ENCODE measurements around the gene NDUFS8. TPM values are rescaled to one million over a fixed set of nuclear protein-coding genes. Genes with fewer than 3 reads are reported as not detected.

NDUFS8 gene
- total and polyA plus RNA-seq, 2 of the 13 experiments (the other 11 are each of a cell fraction or from before 2014, with no cell fraction given), result 96.7 to 158 TPM

DNA sequence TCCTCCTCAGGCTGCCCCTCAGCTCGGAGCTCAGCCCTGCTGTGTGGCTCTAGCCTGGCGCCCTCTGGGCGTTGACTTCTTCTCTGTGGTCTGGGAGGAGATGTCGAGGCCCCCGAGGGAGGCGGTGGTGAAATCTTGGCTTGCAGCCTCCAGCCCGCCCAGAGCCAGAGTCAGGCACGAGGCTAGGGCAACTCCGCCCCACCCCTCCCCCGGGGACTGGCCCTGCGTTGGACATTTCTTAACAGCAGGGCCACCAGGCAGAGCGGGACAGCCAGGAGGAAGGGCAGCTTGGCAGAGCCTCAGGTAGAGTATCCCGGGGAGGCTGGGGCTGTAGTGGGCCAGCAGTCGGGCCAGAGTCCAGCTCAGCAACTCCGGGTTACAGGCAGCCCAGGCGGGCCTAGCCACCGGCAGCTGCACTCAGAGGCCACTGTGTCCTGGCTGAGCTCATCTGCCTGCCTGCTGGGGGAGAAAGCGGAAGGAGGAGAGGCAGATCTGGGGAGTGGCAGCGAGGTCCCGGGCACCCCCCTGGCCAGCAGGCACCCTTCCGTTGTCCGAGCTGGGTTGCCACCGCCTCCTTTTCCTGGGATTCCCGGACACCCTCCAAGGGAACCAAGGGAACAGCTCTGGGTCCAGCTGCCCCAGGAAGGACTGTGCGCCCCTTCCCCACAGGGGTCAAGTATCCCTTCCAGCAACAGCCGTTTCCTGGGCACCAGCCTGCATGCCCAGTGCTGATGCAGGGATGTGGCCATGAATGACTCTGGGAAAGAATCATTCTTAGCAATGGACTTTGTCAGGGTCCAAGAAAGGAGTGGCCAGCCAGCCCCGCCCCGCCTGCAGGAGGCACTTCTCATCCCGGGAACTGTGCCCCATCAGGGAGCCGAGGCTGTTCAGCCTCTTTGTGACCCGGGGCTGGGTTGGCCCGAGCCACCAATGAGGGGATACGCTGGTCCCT lies 20.1 kb upstream of the NDUFS8 start, which contains the start of gene ALDH3B1 (continued):
- TF ChIP-seq, protein P1, sequence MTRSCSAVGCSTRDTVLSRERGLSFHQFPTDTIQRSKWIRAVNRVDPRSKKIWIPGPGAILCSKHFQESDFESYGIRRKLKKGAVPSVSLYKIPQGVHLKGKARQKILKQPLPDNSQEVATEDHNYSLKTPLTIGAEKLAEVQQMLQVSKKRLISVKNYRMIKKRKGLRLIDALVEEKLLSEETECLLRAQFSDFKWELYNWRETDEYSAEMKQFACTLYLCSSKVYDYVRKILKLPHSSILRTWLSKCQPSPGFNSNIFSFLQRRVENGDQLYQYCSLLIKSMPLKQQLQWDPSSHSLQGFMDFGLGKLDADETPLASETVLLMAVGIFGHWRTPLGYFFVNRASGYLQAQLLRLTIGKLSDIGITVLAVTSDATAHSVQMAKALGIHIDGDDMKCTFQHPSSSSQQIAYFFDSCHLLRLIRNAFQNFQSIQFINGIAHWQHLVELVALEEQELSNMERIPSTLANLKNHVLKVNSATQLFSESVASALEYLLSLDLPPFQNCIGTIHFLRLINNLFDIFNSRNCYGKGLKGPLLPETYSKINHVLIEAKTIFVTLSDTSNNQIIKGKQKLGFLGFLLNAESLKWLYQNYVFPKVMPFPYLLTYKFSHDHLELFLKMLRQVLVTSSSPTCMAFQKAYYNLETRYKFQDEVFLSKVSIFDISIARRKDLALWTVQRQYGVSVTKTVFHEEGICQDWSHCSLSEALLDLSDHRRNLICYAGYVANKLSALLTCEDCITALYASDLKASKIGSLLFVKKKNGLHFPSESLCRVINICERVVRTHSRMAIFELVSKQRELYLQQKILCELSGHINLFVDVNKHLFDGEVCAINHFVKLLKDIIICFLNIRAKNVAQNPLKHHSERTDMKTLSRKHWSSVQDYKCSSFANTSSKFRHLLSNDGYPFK (CRISPR knock-in tag; IDR thresholded peaks at IDR 0.05; ENCODE audit: borderline replicate concordance), result peak; percentile 42
- no peak for TF ChIP-seq SMARCE1 (IDR thresholded peaks at IDR 0.05; ENCODE audit: borderline replicate concordance)
- TF ChIP-seq, protein P2, sequence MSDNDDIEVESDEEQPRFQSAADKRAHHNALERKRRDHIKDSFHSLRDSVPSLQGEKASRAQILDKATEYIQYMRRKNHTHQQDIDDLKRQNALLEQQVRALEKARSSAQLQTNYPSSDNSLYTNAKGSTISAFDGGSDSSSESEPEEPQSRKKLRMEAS (IDR thresholded peaks at IDR 0.05), result peak; percentile 89
- peak; percentile 45; the same call in 1 of the 2 replicates for TF ChIP-seq KLF12 (CRISPR knock-in tag; IDR thresholded peaks at IDR 0.05; ENCODE audit: borderline replicate concordance)
- TF ChIP-seq GTF3A (CRISPR knock-in tag; conservative IDR thresholded peaks at IDR 0.05), result no peak
- TF ChIP-seq RARA (CRISPR knock-in tag; IDR thresholded peaks at IDR 0.05), result no peak
- TF ChIP-seq, protein P3, sequence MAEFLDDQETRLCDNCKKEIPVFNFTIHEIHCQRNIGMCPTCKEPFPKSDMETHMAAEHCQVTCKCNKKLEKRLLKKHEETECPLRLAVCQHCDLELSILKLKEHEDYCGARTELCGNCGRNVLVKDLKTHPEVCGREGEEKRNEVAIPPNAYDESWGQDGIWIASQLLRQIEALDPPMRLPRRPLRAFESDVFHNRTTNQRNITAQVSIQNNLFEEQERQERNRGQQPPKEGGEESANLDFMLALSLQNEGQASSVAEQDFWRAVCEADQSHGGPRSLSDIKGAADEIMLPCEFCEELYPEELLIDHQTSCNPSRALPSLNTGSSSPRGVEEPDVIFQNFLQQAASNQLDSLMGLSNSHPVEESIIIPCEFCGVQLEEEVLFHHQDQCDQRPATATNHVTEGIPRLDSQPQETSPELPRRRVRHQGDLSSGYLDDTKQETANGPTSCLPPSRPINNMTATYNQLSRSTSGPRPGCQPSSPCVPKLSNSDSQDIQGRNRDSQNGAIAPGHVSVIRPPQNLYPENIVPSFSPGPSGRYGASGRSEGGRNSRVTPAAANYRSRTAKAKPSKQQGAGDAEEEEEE (CRISPR knock-in tag; IDR thresholded peaks at IDR 0.05; ENCODE audit: borderline replicate concordance), result no peak
- TF ChIP-seq, protein P4, sequence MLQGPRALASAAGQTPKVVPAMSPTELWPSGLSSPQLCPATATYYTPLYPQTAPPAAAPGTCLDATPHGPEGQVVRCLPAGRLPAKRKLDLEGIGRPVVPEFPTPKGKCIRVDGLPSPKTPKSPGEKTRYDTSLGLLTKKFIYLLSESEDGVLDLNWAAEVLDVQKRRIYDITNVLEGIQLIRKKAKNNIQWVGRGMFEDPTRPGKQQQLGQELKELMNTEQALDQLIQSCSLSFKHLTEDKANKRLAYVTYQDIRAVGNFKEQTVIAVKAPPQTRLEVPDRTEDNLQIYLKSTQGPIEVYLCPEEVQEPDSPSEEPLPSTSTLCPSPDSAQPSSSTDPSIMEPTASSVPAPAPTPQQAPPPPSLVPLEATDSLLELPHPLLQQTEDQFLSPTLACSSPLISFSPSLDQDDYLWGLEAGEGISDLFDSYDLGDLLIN (CRISPR knock-in tag; IDR thresholded peaks at IDR 0.05; ENCODE audit: borderline replicate concordance), result no peak
- TF ChIP-seq ZNF260 (CRISPR knock-in tag; IDR thresholded peaks at IDR 0.05; ENCODE audit: borderline replicate concordance, low read depth), result 0 out of 2 replicates have a peak, but pooled peaks have one; percentile 31
- TF ChIP-seq ZNF549 (CRISPR knock-in tag; IDR thresholded peaks at IDR 0.05), result no peak
- no peak for TF ChIP-seq MBNL3 (CRISPR knock-in tag; conservative IDR thresholded peaks at IDR 0.05)
- TF ChIP-seq NFYC (CRISPR knock-in tag; IDR thresholded peaks at IDR 0.05), result no peak
- TF ChIP-seq, protein P5, sequence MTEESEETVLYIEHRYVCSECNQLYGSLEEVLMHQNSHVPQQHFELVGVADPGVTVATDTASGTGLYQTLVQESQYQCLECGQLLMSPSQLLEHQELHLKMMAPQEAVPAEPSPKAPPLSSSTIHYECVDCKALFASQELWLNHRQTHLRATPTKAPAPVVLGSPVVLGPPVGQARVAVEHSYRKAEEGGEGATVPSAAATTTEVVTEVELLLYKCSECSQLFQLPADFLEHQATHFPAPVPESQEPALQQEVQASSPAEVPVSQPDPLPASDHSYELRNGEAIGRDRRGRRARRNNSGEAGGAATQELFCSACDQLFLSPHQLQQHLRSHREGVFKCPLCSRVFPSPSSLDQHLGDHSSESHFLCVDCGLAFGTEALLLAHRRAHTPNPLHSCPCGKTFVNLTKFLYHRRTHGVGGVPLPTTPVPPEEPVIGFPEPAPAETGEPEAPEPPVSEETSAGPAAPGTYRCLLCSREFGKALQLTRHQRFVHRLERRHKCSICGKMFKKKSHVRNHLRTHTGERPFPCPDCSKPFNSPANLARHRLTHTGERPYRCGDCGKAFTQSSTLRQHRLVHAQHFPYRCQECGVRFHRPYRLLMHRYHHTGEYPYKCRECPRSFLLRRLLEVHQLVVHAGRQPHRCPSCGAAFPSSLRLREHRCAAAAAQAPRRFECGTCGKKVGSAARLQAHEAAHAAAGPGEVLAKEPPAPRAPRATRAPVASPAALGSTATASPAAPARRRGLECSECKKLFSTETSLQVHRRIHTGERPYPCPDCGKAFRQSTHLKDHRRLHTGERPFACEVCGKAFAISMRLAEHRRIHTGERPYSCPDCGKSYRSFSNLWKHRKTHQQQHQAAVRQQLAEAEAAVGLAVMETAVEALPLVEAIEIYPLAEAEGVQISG (CRISPR knock-in tag; IDR thresholded peaks at IDR 0.05), result peak; percentile 59; the same call in 1 of the 2 replicates
- no peak for TF ChIP-seq ZMAT3 (CRISPR knock-in tag; conservative IDR thresholded peaks at IDR 0.05)
- TF ChIP-seq, protein P6, sequence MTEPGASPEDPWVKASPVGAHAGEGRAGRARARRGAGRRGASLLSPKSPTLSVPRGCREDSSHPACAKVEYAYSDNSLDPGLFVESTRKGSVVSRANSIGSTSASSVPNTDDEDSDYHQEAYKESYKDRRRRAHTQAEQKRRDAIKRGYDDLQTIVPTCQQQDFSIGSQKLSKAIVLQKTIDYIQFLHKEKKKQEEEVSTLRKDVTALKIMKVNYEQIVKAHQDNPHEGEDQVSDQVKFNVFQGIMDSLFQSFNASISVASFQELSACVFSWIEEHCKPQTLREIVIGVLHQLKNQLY (CRISPR knock-in tag; IDR thresholded peaks at IDR 0.05), result no peak; the same call in 1 of the 2 replicates
- TF ChIP-seq HOXA5 (CRISPR knock-in tag; IDR thresholded peaks at IDR 0.05), result no peak; the same call in 1 of the 2 replicates
- no peak for TF ChIP-seq ZNF850 (CRISPR knock-in tag; conservative IDR thresholded peaks at IDR 0.05)
- TF ChIP-seq ZNF790 (CRISPR knock-in tag; IDR thresholded peaks at IDR 0.05; ENCODE audit: borderline replicate concordance), result no peak
- TF ChIP-seq TBX3 (IDR thresholded peaks at IDR 0.05; ENCODE audit: borderline replicate concordance), result no peak
